CD4-positive, alpha-beta T cell treated with Interleukin-1 beta for 1 hour (primary cell): ENCODE measurements around the gene KCNMA1.
"Not testable (repeated sequence)": the region's sequence is repeated elsewhere in the genome, so short reads cannot be mapped to it uniquely, and the experiment has no call there.

Source experiments
- DNase-seq, 2 donors: peaks; one replicate each; pipeline ENCODE4 v3.0.0-alpha.2; 2020 to 2022

KCNMA1 gene

GRCh38 chr10:77637532-77638320 lies at the start of gene KCNMA1:
KCNMA1 (minus strand) TSS chr10:77637808.
- DNase-seq = no peak

- DNase-seq = no peak
These were observed 49.2 kb upstream of the KCNMA1 start for GRCh38 chr10:77686650-77687417.

GRCh38 chr10:77686096-77686495 lies 48.5 kb upstream of the KCNMA1 start:
- no peak for DNase-seq

GRCh38 chr10:77685432-77685831 lies 47.8 kb upstream of the KCNMA1 start:
- DNase-seq = no peak

GRCh38 chr10:77683088-77683432 lies 45.5 kb upstream of the KCNMA1 start:
- DNase-seq = not testable (repeated sequence)

GRCh38 chr10:77682393-77683087 lies 44.9 kb upstream of the KCNMA1 start:
- no peak for DNase-seq

GRCh38 chr10:77681839-77682238 lies 44.2 kb upstream of the KCNMA1 start:
- DNase-seq = no peak

- no peak for DNase-seq
These were observed 43.2 kb upstream of the KCNMA1 start for GRCh38 chr10:77680811-77681210.

GRCh38 chr10:77680065-77680464 lies 42.5 kb upstream of the KCNMA1 start:
- no peak for DNase-seq

- DNase-seq = no peak
These were observed 41.6 kb upstream of the KCNMA1 start for GRCh38 chr10:77679217-77679616.

- DNase-seq = no peak
These were observed 40.5 kb upstream of the KCNMA1 start for GRCh38 chr10:77678146-77678545.

- DNase-seq = no peak
These were observed 37.7 kb upstream of the KCNMA1 start for GRCh38 chr10:77675347-77675746.

GRCh38 chr10:77673515-77674140 lies 36.0 kb upstream of the KCNMA1 start:
- DNase-seq = no peak

- no peak for DNase-seq
These were observed 35.5 kb upstream of the KCNMA1 start for GRCh38 chr10:77673101-77673500.

- DNase-seq = no peak
These were observed 34.1 kb upstream of the KCNMA1 start for GRCh38 chr10:77671594-77672252.

GRCh38 chr10:77670817-77671443 lies 33.3 kb upstream of the KCNMA1 start:
- DNase-seq = no peak

GRCh38 chr10:77669892-77670291 lies 32.3 kb upstream of the KCNMA1 start:
- DNase-seq = no peak

- no peak for DNase-seq
These were observed 30.1 kb upstream of the KCNMA1 start for GRCh38 chr10:77667426-77668324.

- DNase-seq = no peak
These were observed 29.2 kb upstream of the KCNMA1 start for GRCh38 chr10:77666821-77667220.

- no peak for DNase-seq
These were observed 27.1 kb upstream of the KCNMA1 start for GRCh38 chr10:77664696-77665095.

GRCh38 chr10:77664008-77664407 lies 26.4 kb upstream of the KCNMA1 start:
- no peak for DNase-seq
